CD4-positive, alpha-beta memory T cell (primary cell): Measurements from ENCODE around the gene MXRA8. TPM values are rescaled to one million over a fixed set of nuclear protein-coding genes. Genes with fewer than 3 reads are reported as not detected.

Experiments used
- CTCF ChIA-PET: fragments of 350-600 bp; sonication (Branson Sonifier 250); formaldehyde crosslinking; loops from one replicate; lab custom pipeline; 2021; ENCODE audit warnings: inconsistent platforms; ENCODE audit not compliant: partially characterized antibody; lab: Charles Lee
- POLR2A ChIA-PET: fragments of 350-600 bp; sonication (Branson Sonifier 250); formaldehyde crosslinking; loops from one replicate; lab custom pipeline; 2021; ENCODE audit not compliant: partially characterized antibody; lab: Charles Lee
- DNase-seq, 5 donors: peaks; one replicate each; pipeline versions ENCODE4 v3.0.0 to v3.0.0-alpha.2; 2020 to 2022; ENCODE audit warnings: mixed read lengths in 1 of 5
- H3K27ac ChIP-seq: one replicate; pipeline ENCODE4 v1.7.0; 2013; ENCODE audit warnings: low read depth, low read length
- H3K27me3 ChIP-seq: 2 replicates; pipeline ENCODE4 v1.7.0; 2013; ENCODE audit warnings: mild to moderate bottlenecking, low read length, moderate library complexity; ENCODE audit not compliant: insufficient read depth
- H3K36me3 ChIP-seq: 2 replicates; pipeline ENCODE4 v1.7.0; 2013; ENCODE audit warnings: mild to moderate bottlenecking, low read length, moderate library complexity; ENCODE audit not compliant: insufficient read depth
- H3K4me1 ChIP-seq: 2 replicates; pipeline ENCODE4 v1.7.0; 2013; ENCODE audit warnings: mild to moderate bottlenecking, low read length, moderate library complexity; ENCODE audit not compliant: insufficient read depth
- H3K4me3 ChIP-seq, 2 donors: one replicate each; pipeline ENCODE4 v1.7.0; 2013; ENCODE audit warnings: low read length in 2 of 2, mild to moderate bottlenecking in 1 of 2
- H3K9me3 ChIP-seq, 2 donors: one replicate each; pipeline ENCODE4 v1.7.0; 2013; ENCODE audit warnings: low read length in 2 of 2, control low read depth in 1 of 2; ENCODE audit not compliant: control insufficient read depth in 1 of 2
- H3K27ac Mint-ChIP-seq, 7 donors: one replicate each; pipeline ENCODE4 v1.8.0; 2020 to 2021; ENCODE audit warnings: mixed read lengths in 7 of 7, mild to moderate bottlenecking in 6 of 7, inconsistent platforms in 3 of 7, moderate library complexity in 3 of 7
- H3K27me3 Mint-ChIP-seq, 2 donors: one replicate each; pipeline ENCODE4 v1.8.0; 2020 to 2021; ENCODE audit warnings: mixed read lengths in 2 of 2
- H3K36me3 Mint-ChIP-seq, 2 donors: one replicate each; pipeline ENCODE4 v1.8.0; 2020 to 2021; ENCODE audit warnings: mixed read lengths in 2 of 2, inconsistent platforms in 1 of 2, mild to moderate bottlenecking in 1 of 2
- H3K4me1 Mint-ChIP-seq, 4 donors: one replicate each; pipeline ENCODE4 v1.8.0; 2020 to 2021; ENCODE audit warnings: mixed read lengths in 4 of 4, mild to moderate bottlenecking in 1 of 4
- H3K4me3 Mint-ChIP-seq, 8 donors: one replicate each; pipeline ENCODE4 v1.8.0; 2020 to 2021; ENCODE audit warnings: mixed read lengths in 8 of 8, mild to moderate bottlenecking in 7 of 8, moderate library complexity in 6 of 8, inconsistent platforms in 3 of 8
- H3K9me3 Mint-ChIP-seq, 8 donors: one replicate each; pipeline ENCODE4 v1.8.0; 2020 to 2021; ENCODE audit warnings: mixed read lengths in 8 of 8, mild to moderate bottlenecking in 5 of 8, inconsistent platforms in 3 of 8, moderate library complexity in 1 of 8
- intact Hi-C: fragments of 100-400 bp; cut with micrococcal nuclease; formaldehyde crosslinking; loops from one replicate; pipeline ENCODE4 v1.15.1; 2023
- polyA plus RNA-seq, 2 donors: library from polyadenylated mRNA; unstranded; fragments of 300-500 nt; fragmentation: Illumina TruSeq; gene quantifications; one replicate each; pipeline ENCODE4 v1.2.3, GENCODE V29; 2021
- total RNA-seq, 2 experiments: library from RNA; stranded (reverse); gene quantifications; one replicate each; pipeline ENCODE4 v1.2.3, GENCODE V29; 2021

Gene MXRA8
- total and polyA plus RNA-seq, 4 experiments from 2014 or later: 0.35 to 0.57 TPM; not detected in 2

DNA sequence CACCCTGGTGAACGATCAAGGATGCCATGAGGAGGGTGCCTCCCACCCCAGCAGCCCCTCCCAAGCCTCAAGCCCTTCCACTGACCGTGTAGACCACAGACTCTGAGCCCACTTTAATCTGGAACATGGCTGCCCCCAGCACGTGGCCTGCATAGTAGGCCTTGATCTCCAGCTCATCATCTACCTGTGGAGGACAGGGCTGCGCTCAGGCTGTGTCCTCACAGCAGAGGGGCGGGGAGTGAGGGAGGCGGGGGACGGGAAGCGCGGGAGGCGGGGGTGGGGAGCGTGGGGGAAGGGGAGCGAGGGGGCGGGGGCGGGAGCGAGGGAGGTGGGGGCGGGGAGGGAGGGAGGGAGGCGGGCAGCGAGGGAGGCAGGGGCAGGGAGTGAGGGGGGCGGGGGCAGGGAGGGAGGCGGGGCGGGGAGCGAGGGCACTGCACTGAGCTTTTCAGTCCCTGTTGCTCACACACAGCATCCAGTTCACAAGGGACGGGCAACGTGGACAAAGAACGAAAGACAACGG lies 42.9 kb downstream of the MXRA8 start:
- Histone ChIP-seq H3K4me3 (no peak overlapping the region), H3K36me3 (peaks cover 44% of the 10 kb centered on the region), H3K27me3 (no peaks in the 10 kb centered on the region), H3K9me3 (no peaks in the 10 kb centered on the region), H3K27ac (no peak overlapping the region), H3K4me1 (no peaks in the 10 kb centered on the region)
- Mint-ChIP-seq H3K27ac (no peak overlapping the region), H3K4me1 (peaks cover 1 to 13% (median 6%) of the 10 kb centered on the region in 4 donors), H3K36me3 (peaks cover 3 to 33% of the 10 kb centered on the region in 2 donors), H3K27me3 (no peaks in the 10 kb centered on the region), H3K4me3 (no peak overlapping the region), H3K9me3 (no peaks in the 10 kb centered on the region)
- intact Hi-C loops: no loop called here
- DNase-seq: no peak
- ChIA-PET POLR2A (no interaction called here), CTCF (no interaction called here)

DNA sequence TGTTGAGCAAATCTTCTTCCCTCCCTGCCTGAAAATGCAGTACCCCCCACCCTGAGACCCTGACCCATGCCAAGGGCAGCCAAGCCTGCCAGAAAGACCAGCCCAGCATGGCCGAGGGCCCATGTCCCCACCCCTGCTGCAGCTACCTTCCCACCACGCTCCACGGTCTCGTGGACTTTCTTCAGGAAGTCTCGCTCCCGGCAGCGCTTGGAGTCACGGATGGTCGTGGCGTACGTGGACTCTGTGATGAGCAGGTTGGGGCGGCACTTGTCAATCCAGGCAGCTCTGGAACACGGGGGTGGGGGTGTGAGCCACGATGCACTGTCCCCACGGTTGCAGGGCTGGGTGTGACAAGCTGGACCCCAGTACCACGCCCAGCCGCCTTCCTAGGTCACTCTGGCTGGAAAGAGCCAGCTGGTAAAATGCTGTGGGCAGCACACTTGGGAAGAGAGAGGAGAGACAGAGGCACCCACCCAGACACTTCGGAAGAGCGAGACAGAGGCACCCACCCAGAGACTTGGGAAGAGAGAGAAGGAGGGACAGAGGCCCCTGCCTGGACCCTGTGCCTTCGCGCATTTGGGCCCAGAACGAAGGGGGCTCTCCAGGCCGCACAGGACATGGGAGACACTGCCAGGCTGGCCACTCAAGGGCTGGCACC lies 43.5 kb downstream of the MXRA8 start:
- Mint-ChIP-seq H3K4me1 (peaks cover 0 to 8% (median 4%) of the 10 kb centered on the region in 4 donors), H3K36me3 (peaks cover 3 to 30% of the 10 kb centered on the region in 2 donors), H3K27me3 (no peaks in the 10 kb centered on the region), H3K4me3 (no peak overlapping the region), H3K9me3 (no peaks in the 10 kb centered on the region), H3K27ac (peak overlapping the region in 1 of 7 donors; percentile 64)
- POLR2A ChIA-PET: no interaction called here
- H3K4me3 ChIP-seq: no peak overlapping the region
- CTCF ChIA-PET: no interaction called here
- H3K36me3 ChIP-seq: peaks cover 44% of the 10 kb centered on the region
- no peak for DNase-seq
- H3K9me3 ChIP-seq: no peaks in the 10 kb centered on the region
- no peaks in the 10 kb centered on the region for H3K4me1 ChIP-seq
- no peaks in the 10 kb centered on the region for H3K27me3 ChIP-seq
- intact Hi-C loops: no loop called here
- H3K27ac ChIP-seq: no peak overlapping the region

DNA sequence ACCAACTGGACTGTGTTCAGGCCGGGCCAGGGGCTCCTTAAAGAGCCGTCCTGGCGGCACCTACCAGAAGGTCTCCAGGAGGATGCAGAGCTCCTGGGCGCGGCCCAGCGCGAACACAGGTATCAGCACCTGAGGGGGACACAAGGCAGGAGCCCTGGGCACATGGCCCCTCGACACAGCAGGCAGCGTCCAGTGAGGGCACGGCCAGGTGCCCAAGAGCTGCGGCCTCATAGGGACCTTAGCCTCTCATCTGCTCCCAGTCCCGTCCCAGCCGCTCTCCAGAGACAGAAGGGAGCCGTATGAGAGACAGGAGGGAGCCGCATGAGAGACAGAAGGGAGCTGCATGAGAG lies 44.1 kb downstream of the MXRA8 start:
- H3K36me3 Mint-ChIP-seq: peaks cover 3 to 24% of the 10 kb centered on the region in 2 donors
- CTCF ChIA-PET: no interaction called here

DNA sequence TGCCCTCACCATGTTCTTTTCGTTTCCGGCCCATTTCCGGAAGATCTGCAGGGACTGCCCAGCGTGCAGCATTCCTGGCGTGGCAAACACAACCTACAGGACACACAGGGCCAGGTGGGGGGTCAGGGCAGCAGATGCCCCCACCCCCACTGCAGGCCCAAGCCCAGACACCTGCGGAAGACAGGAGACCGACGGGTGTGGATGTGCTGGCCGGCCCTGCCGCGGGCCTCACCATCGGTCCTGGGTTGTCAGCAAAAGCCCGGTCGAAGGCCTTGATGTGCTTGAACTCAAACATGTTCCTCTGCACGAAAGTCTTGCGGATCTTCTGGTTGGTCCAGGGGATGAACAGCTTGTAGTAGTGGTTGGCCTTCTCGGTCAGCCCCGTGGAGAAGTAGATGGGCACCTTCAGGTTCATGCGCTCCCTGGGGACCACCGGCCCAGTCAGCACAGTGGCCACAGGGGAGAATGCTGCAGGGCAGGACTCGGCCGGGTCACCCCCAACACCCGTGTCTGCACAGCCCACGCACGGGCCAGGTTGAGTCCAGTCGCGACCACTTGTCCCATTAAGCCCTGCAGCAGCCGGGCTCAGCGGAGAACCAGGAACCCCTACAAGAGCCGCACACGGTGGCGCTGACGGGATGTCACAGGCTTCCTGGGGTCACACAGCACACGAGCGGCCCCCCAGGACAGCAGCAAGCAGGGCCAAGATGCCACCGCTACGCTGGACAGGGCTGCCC lies 44.7 kb downstream of the MXRA8 start:
- Histone ChIP-seq H3K27me3 (no peaks in the 10 kb centered on the region), H3K9me3 (no peaks in the 10 kb centered on the region), H3K27ac (no peak overlapping the region), H3K4me1 (peaks cover 7% of the 10 kb centered on the region), H3K36me3 (peaks cover 35% of the 10 kb centered on the region), H3K4me3 (no peak overlapping the region)
- Mint-ChIP-seq H3K27me3 (no peaks in the 10 kb centered on the region), H3K36me3 (peaks cover 3 to 22% of the 10 kb centered on the region in 2 donors), H3K9me3 (no peaks in the 10 kb centered on the region), H3K27ac (peak overlapping the region in 2 of 7 donors; percentile 43 to 70), H3K4me3 (peak overlapping the region in 1 of 8 donors; percentile 42), H3K4me1 (peaks cover under 1 to 8% (median 2%) of the 10 kb centered on the region in 4 donors)
- CTCF ChIA-PET: no interaction called here
- DNase-seq: no peak
- POLR2A ChIA-PET: interaction anchor here (1.3 kb wide), 1 partner anchor 10 kb away, joined by 4 read pairs; no protein-coding TSS in a partner anchor
- intact Hi-C loops: no loop called here

More for the DNA sequence above, 44.1 kb downstream of the MXRA8 start:
- POLR2A ChIA-PET: no interaction called here
- Mint-ChIP-seq H3K4me1 (peaks cover 0 to 8% (median 2%) of the 10 kb centered on the region in 4 donors), H3K27me3 (no peaks in the 10 kb centered on the region), H3K27ac (no peak overlapping the region), H3K9me3 (no peaks in the 10 kb centered on the region), H3K4me3 (no peak overlapping the region)
- no peak for DNase-seq
- H3K27ac ChIP-seq: no peak overlapping the region
- H3K4me1 ChIP-seq: peaks cover 6% of the 10 kb centered on the region
- no peak overlapping the region for H3K4me3 ChIP-seq
- peaks cover 39% of the 10 kb centered on the region for H3K36me3 ChIP-seq
- H3K9me3 ChIP-seq: no peaks in the 10 kb centered on the region
- intact Hi-C loops: no loop called here
- H3K27me3 ChIP-seq: no peaks in the 10 kb centered on the region

DNA sequence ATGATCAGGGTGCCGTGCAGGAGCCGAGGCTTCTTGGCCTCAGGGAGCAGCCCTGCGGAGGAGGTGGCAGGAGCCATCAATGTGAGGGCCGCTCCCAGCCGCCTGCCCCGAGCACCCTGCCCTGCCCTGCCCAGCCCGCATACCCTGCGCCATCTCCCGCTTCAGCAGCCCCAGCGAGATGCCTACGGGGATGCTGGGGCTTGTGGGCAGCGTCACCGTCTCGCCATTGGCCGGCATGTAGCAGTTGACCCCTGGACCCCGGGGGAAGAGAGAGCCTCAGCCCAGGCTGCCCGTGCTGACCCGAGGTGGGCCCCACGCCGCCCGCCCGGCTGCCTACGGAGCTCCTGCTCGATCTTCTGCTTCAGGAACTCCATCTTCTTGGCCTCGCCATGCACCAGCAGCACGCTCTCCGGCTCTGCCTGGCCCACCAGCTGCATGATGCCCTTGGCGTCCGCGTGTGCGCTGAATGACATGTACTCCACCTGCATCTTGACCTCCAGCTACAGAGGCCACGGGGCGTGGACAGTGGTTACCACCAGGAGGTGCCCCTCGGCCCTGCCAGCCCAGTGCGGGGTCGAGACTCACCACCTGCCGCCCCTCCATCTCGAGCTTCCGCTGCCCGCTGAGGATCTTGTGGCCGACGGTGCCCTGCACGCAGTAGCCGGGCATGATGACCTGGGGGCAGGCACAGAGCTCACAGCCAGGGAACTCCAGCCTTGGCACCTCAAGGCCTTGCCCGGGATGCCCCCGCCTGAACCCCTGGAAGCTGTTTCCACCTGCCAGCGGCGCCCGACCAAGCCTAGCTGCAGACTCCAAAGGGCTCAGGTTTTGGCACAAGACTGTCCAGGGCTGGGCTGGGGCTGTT lies 45.7 kb downstream of the MXRA8 start:
- intact Hi-C loops: no loop called here
- no peak for DNase-seq
- Histone ChIP-seq H3K4me3 (no peak overlapping the region), H3K36me3 (peaks cover 35% of the 10 kb centered on the region), H3K4me1 (peaks cover 7% of the 10 kb centered on the region), H3K27me3 (no peaks in the 10 kb centered on the region), H3K9me3 (no peaks in the 10 kb centered on the region), H3K27ac (no peak overlapping the region)
- Mint-ChIP-seq H3K27me3 (no peaks in the 10 kb centered on the region), H3K36me3 (peaks cover 3 to 23% of the 10 kb centered on the region in 2 donors), H3K27ac (peak overlapping the region in 1 of 7 donors; percentile 65), H3K4me1 (peaks cover 1 to 8% (median 5%) of the 10 kb centered on the region in 4 donors), H3K9me3 (no peaks in the 10 kb centered on the region), H3K4me3 (no peak overlapping the region)
- CTCF ChIA-PET: no interaction called here
- POLR2A ChIA-PET: interaction anchor here (1.3 kb wide), 1 partner anchor 11 kb away, joined by 4 read pairs; no protein-coding TSS in a partner anchor

DNA sequence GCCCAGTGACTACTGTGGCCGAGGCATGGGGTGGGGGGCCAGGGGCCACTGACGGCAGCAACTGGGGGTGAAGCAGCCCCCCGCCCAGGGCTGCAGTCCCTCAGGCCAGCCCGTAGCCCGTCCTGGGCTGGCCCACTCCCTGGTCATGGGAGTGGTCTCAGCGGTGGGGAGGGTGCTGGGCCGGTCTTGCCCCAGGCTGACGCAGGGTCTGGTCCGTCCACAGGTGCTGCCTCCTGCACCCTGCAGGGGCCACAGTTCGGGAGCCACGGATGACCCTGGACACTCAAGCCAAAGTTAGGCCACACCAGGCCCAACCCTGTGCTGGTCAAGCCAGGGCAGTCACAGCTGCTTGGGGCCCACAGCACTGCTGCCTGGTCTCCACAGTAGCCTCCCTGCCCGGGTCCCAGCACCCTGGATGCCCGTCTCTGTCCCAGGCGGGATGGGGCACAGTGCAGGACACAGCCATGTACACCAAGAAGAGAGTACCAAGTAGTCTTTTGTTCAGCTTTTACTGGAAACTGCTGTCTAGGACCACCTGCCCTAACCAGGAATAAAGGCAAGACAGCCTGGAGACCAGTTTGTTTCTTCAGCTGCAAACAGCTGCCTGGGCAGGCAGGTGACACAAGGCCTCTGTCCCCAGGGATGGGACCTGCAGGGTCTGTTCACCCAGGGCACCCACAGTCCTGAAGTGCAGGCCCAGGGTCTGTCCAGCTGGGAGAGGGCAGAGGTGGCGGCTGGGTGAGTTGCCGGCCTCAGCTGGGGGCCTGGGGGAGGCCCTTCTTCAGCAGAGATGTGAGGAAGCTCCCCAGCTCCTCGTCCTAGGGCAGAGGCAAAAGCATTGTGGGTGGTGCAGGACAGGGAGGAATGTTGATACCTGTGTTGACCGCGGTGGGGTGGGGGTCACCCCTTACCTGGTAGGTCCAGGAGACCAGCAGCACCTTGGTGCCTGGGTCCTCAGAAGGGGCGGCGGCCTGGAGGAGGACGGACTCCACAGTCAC lies 46.9 kb downstream of the MXRA8 start:
- peaks cover 31% of the 10 kb centered on the region for H3K36me3 ChIP-seq
- H3K27me3 ChIP-seq: no peaks in the 10 kb centered on the region
- no peaks in the 10 kb centered on the region for H3K9me3 ChIP-seq
- Mint-ChIP-seq H3K36me3 (peaks cover 0 to 23% of the 10 kb centered on the region in 2 donors), H3K27ac (peak overlapping the region in 1 of 7 donors; percentile 68), H3K27me3 (no peaks in the 10 kb centered on the region), H3K4me3 (no peak overlapping the region), H3K4me1 (peaks cover 7 to 17% (median 13%) of the 10 kb centered on the region in 4 donors), H3K9me3 (no peaks in the 10 kb centered on the region)
- CTCF ChIA-PET: no interaction called here
- DNase-seq: no peak
- POLR2A ChIA-PET: interaction anchor here (1.2 to 3.4 kb wide), 2 partner anchors 14 to 23 kb away, joined by 3 to 14 read pairs; no protein-coding TSS in a partner anchor
- peaks cover 16% of the 10 kb centered on the region for H3K4me1 ChIP-seq
- no peak overlapping the region for H3K4me3 ChIP-seq
- intact Hi-C loops: no loop called here
- H3K27ac ChIP-seq: no peak overlapping the region
